ENCODE results near the gene PIP4K2A.

The PIP4K2A gene

GRCh38 chr10:22599048-22599561 lies 115.3 kb downstream of the PIP4K2A start:
- Histone ChIP-seq H3K9me3 (ENCODE audit: control insufficient read depth, low read length) (no peaks in the 10 kb centered on the region), H3K27ac (ENCODE audit: low read depth, low read length, severe bottlenecking) (peak overlapping the region; percentile 26), H3K4me1 (ENCODE audit: control insufficient read depth, insufficient read depth, low read length, poor library complexity, severe bottlenecking) (peaks cover 23% of the 10 kb centered on the region), H3K4me3 (ENCODE audit: extremely low read depth, insufficient read depth, low read length, poor library complexity, severe bottlenecking) (no peak overlapping the region), H3K36me3 (ENCODE audit: control insufficient read depth, insufficient read depth, low read length) (peaks cover 37% of the 10 kb centered on the region)
- WGBS, 2 experiments (ENCODE audit: insufficient coverage in 2 of 2): 93 to 94% methylated on average over 4 of the region's 4 CpGs

GRCh38 chr10:22598478-22598877 lies 115.9 kb downstream of the PIP4K2A start:
- H3K27ac ChIP-seq (ENCODE audit: low read depth, low read length, severe bottlenecking): no peak overlapping the region
- H3K9me3 ChIP-seq (ENCODE audit: control insufficient read depth, low read length): no peaks in the 10 kb centered on the region
- peaks cover 23% of the 10 kb centered on the region for H3K4me1 ChIP-seq (ENCODE audit: control insufficient read depth, insufficient read depth, low read length, poor library complexity, severe bottlenecking)
- 68% methylated on average over 2 of the region's 3 CpGs; no CpG with 5 or more reads in 1 of the 2 experiments for WGBS, 2 experiments (ENCODE audit: insufficient coverage in 2 of 2)
- H3K4me3 ChIP-seq (ENCODE audit: extremely low read depth, insufficient read depth, low read length, poor library complexity, severe bottlenecking): no peak overlapping the region
- peaks cover 34% of the 10 kb centered on the region for H3K36me3 ChIP-seq (ENCODE audit: control insufficient read depth, insufficient read depth, low read length)

GRCh38 chr10:22597138-22597537 lies 117.2 kb downstream of the PIP4K2A start:
- 61 to 92% methylated on average over 2 to 3 of the region's 5 CpGs for WGBS, 2 experiments (ENCODE audit: insufficient coverage in 2 of 2)
- no peak overlapping the region for H3K4me3 ChIP-seq (ENCODE audit: extremely low read depth, insufficient read depth, low read length, poor library complexity, severe bottlenecking)
- H3K9me3 ChIP-seq (ENCODE audit: control insufficient read depth, low read length): no peaks in the 10 kb centered on the region
- peaks cover 23% of the 10 kb centered on the region for H3K4me1 ChIP-seq (ENCODE audit: control insufficient read depth, insufficient read depth, low read length, poor library complexity, severe bottlenecking)
- peaks cover 37% of the 10 kb centered on the region for H3K36me3 ChIP-seq (ENCODE audit: control insufficient read depth, insufficient read depth, low read length)
- H3K27ac ChIP-seq (ENCODE audit: low read depth, low read length, severe bottlenecking): peak overlapping the region; percentile 61

- Histone ChIP-seq H3K4me3 (ENCODE audit: extremely low read depth, insufficient read depth, low read length, poor library complexity, severe bottlenecking) (no peak overlapping the region), H3K9me3 (ENCODE audit: control insufficient read depth, low read length) (no peaks in the 10 kb centered on the region), H3K27ac (ENCODE audit: low read depth, low read length, severe bottlenecking) (no peak overlapping the region), H3K36me3 (ENCODE audit: control insufficient read depth, insufficient read depth, low read length) (peaks cover 63% of the 10 kb centered on the region), H3K4me1 (ENCODE audit: control insufficient read depth, insufficient read depth, low read length, poor library complexity, severe bottlenecking) (peaks cover 23% of the 10 kb centered on the region)
- 83 to 89% methylated on average over 1 to 3 of the region's 3 CpGs for WGBS, 2 experiments (ENCODE audit: insufficient coverage in 2 of 2)
Observed at GRCh38 chr10:22593636-22594198, 120.7 kb downstream of the PIP4K2A start.

GRCh38 chr10:22593026-22593425 lies 121.4 kb downstream of the PIP4K2A start:
- WGBS, 2 experiments (ENCODE audit: insufficient coverage in 2 of 2): 90 to 100% methylated on average over 1 to 2 of the region's 3 CpGs
- no peaks in the 10 kb centered on the region for H3K9me3 ChIP-seq (ENCODE audit: control insufficient read depth, low read length)
- peaks cover 17% of the 10 kb centered on the region for H3K4me1 ChIP-seq (ENCODE audit: control insufficient read depth, insufficient read depth, low read length, poor library complexity, severe bottlenecking)
- H3K27ac ChIP-seq (ENCODE audit: low read depth, low read length, severe bottlenecking): no peak overlapping the region
- no peak overlapping the region for H3K4me3 ChIP-seq (ENCODE audit: extremely low read depth, insufficient read depth, low read length, poor library complexity, severe bottlenecking)
- peaks cover 68% of the 10 kb centered on the region for H3K36me3 ChIP-seq (ENCODE audit: control insufficient read depth, insufficient read depth, low read length)

- peaks cover 62% of the 10 kb centered on the region for H3K36me3 ChIP-seq (ENCODE audit: control insufficient read depth, insufficient read depth, low read length)
- no peaks in the 10 kb centered on the region for H3K9me3 ChIP-seq (ENCODE audit: control insufficient read depth, low read length)
- H3K27ac ChIP-seq (ENCODE audit: low read depth, low read length, severe bottlenecking): no peak overlapping the region
- no peaks in the 10 kb centered on the region for H3K4me1 ChIP-seq (ENCODE audit: control insufficient read depth, insufficient read depth, low read length, poor library complexity, severe bottlenecking)
- H3K4me3 ChIP-seq (ENCODE audit: extremely low read depth, insufficient read depth, low read length, poor library complexity, severe bottlenecking): no peak overlapping the region
- 42 to 71% methylated on average over 2 to 4 of the region's 6 CpGs for WGBS, 2 experiments (ENCODE audit: insufficient coverage in 2 of 2)
Observed at GRCh38 chr10:22589851-22590514, 124.4 kb downstream of the PIP4K2A start.

GRCh38 chr10:22588462-22588861 lies 125.9 kb downstream of the PIP4K2A start:
- Histone ChIP-seq H3K27ac (ENCODE audit: low read depth, low read length, severe bottlenecking) (no peak overlapping the region), H3K9me3 (ENCODE audit: control insufficient read depth, low read length) (no peaks in the 10 kb centered on the region), H3K36me3 (ENCODE audit: control insufficient read depth, insufficient read depth, low read length) (peaks cover 65% of the 10 kb centered on the region), H3K4me3 (ENCODE audit: extremely low read depth, insufficient read depth, low read length, poor library complexity, severe bottlenecking) (no peak overlapping the region), H3K4me1 (ENCODE audit: control insufficient read depth, insufficient read depth, low read length, poor library complexity, severe bottlenecking) (no peaks in the 10 kb centered on the region)
- 89 to 100% methylated on average over 1 of the region's 1 CpG for WGBS, 2 experiments (ENCODE audit: insufficient coverage in 2 of 2)

GRCh38 chr10:22583683-22584082 lies 130.7 kb downstream of the PIP4K2A start:
- Histone ChIP-seq H3K4me3 (ENCODE audit: extremely low read depth, insufficient read depth, low read length, poor library complexity, severe bottlenecking) (no peak overlapping the region), H3K4me1 (ENCODE audit: control insufficient read depth, insufficient read depth, low read length, poor library complexity, severe bottlenecking) (no peaks in the 10 kb centered on the region), H3K27ac (ENCODE audit: low read depth, low read length, severe bottlenecking) (no peak overlapping the region), H3K9me3 (ENCODE audit: control insufficient read depth, low read length) (no peaks in the 10 kb centered on the region), H3K36me3 (ENCODE audit: control insufficient read depth, insufficient read depth, low read length) (peaks cover 54% of the 10 kb centered on the region)
- WGBS, 2 experiments (ENCODE audit: insufficient coverage in 2 of 2): 91 to 94% methylated on average over 5 of the region's 5 CpGs

GRCh38 chr10:22581461-22581860 lies 132.9 kb downstream of the PIP4K2A start:
- 96 to 100% methylated on average over 2 of the region's 2 CpGs for WGBS, 2 experiments (ENCODE audit: insufficient coverage in 2 of 2)
- no peak overlapping the region for H3K4me3 ChIP-seq (ENCODE audit: extremely low read depth, insufficient read depth, low read length, poor library complexity, severe bottlenecking)

GRCh38 chr10:22580711-22581110 lies 133.7 kb downstream of the PIP4K2A start:
- Histone ChIP-seq H3K36me3 (ENCODE audit: control insufficient read depth, insufficient read depth, low read length) (peaks cover 61% of the 10 kb centered on the region), H3K4me1 (ENCODE audit: control insufficient read depth, insufficient read depth, low read length, poor library complexity, severe bottlenecking) (no peaks in the 10 kb centered on the region), H3K4me3 (ENCODE audit: extremely low read depth, insufficient read depth, low read length, poor library complexity, severe bottlenecking) (no peak overlapping the region), H3K27ac (ENCODE audit: low read depth, low read length, severe bottlenecking) (no peak overlapping the region), H3K9me3 (ENCODE audit: control insufficient read depth, low read length) (no peaks in the 10 kb centered on the region)
- WGBS, 2 experiments (ENCODE audit: insufficient coverage in 2 of 2): 91 to 93% methylated on average over 8 to 9 of the region's 9 CpGs

More at GRCh38 chr10:22581461-22581860, 132.9 kb downstream of the PIP4K2A start:
- H3K9me3 ChIP-seq (ENCODE audit: control insufficient read depth, low read length): no peaks in the 10 kb centered on the region
- H3K4me1 ChIP-seq (ENCODE audit: control insufficient read depth, insufficient read depth, low read length, poor library complexity, severe bottlenecking): no peaks in the 10 kb centered on the region
- peaks cover 56% of the 10 kb centered on the region for H3K36me3 ChIP-seq (ENCODE audit: control insufficient read depth, insufficient read depth, low read length)
- H3K27ac ChIP-seq (ENCODE audit: low read depth, low read length, severe bottlenecking): no peak overlapping the region

- Histone ChIP-seq H3K4me1 (ENCODE audit: control insufficient read depth, insufficient read depth, low read length, poor library complexity, severe bottlenecking) (no peaks in the 10 kb centered on the region), H3K36me3 (ENCODE audit: control insufficient read depth, insufficient read depth, low read length) (peaks cover 65% of the 10 kb centered on the region), H3K4me3 (ENCODE audit: extremely low read depth, insufficient read depth, low read length, poor library complexity, severe bottlenecking) (no peak overlapping the region), H3K9me3 (ENCODE audit: control insufficient read depth, low read length) (no peaks in the 10 kb centered on the region), H3K27ac (ENCODE audit: low read depth, low read length, severe bottlenecking) (no peak overlapping the region)
- 94% methylated on average over 3 to 6 of the region's 7 CpGs for WGBS, 2 experiments (ENCODE audit: insufficient coverage in 2 of 2)
Observed at GRCh38 chr10:22579826-22580225, 134.6 kb downstream of the PIP4K2A start.

Data from mesodermal cell (in vitro differentiated cells).